Astrocyte of the spinal cord (primary cell): ENCODE results near the gene CAND1.

Experiments
- DNase-seq: peaks from one replicate; pipeline ENCODE4 v3.0.0; 2011; ENCODE audit warnings: low read depth, low spot score
- H3K4me3 ChIP-seq: 2 replicates; pipeline ENCODE4 v1.5.1; 2011; ENCODE audit warnings: low read depth, mild to moderate bottlenecking, low read length, moderate library complexity
- CTCF ChIP-seq: IDR thresholded peaks from 2 replicates; pipeline ENCODE4 v1.5.1; 2012; ENCODE audit warnings: low read depth, mild to moderate bottlenecking, low read length, inconsistent platforms
- in situ Hi-C: cut with HindIII; loops from 2 replicates; pipeline ENCODE4 v1.10.0; 2017; ENCODE audit warnings: low sequenced_read_pairs

The CAND1 gene

GRCh38 chr12:67355428-67356379, 86.5 kb downstream of the CAND1 start:
- in situ Hi-C loops = no loop called here
- no peak overlapping the region for H3K4me3 ChIP-seq
- peak; percentile 78 for DNase-seq
- TF ChIP-seq CTCF = peak; percentile 47

GRCh38 chr12:67356380-67356774, 87.2 kb downstream of the CAND1 start:
- no peak overlapping the region for H3K4me3 ChIP-seq
- TF ChIP-seq CTCF = no peak
- in situ Hi-C loops = no loop called here
- DNase-seq = no peak

GRCh38 chr12:67357376-67358125, 88.4 kb downstream of the CAND1 start:
- in situ Hi-C loops = no loop called here
- no peak for DNase-seq
- TF ChIP-seq CTCF = no peak
- H3K4me3 ChIP-seq = no peak overlapping the region

- in situ Hi-C loops = no loop called here
- TF ChIP-seq CTCF = no peak
These were observed 89.7 kb downstream of the CAND1 start for GRCh38 chr12:67358781-67359338.

GRCh38 chr12:67362526-67362925, 93.4 kb downstream of the CAND1 start:
- H3K4me3 ChIP-seq = no peak overlapping the region
- TF ChIP-seq CTCF = no peak
- DNase-seq = no peak
- in situ Hi-C loops = no loop called here

More at GRCh38 chr12:67358781-67359338, 89.7 kb downstream of the CAND1 start:
- H3K4me3 ChIP-seq = no peak overlapping the region
- DNase-seq = peak; percentile 90

GRCh38 chr12:67364228-67364627, 95.1 kb downstream of the CAND1 start:
- no peak for DNase-seq
- H3K4me3 ChIP-seq = no peak overlapping the region
- TF ChIP-seq CTCF = no peak
- in situ Hi-C loops = no loop called here
